IPS DF 19.7 (cell line): Measurements from ENCODE around the gene SMIM12.

Source experiments
- DNase-seq: peaks from one replicate; pipeline ENCODE4 v3.0.0-alpha.2; 2013; ENCODE audit warnings: low read depth, low spot score

SMIM12 gene

DNA sequence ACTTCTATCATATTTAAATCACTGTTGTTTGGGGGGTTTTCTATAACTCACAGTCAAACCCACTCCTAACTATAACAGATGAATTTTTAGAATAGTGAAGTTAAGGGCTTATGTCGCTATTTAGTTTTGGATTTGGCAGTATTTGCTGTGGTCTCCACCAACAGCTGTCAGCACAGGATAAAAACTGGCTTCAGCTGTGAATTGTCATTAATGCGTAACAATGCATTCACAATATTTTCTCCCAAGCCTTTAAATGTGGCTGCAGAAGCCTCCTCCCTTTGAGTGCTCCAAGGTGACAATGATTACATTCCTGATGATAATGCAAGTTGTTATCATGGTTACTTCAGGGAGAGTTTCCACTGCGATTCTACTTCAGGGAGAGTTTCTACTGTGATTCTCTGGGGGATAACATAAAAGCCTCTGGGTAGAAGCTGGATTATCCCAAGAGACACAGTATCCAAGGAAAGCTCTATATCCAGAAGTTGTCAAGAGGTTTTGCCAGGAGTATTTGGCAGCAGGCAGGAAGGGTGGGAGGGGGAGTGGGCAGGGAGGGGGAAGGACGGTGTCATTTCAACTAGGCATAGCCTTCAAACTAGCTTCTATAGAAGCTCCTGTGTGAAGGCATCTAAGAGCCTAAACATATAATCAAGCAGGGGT is 14.9 kb upstream of the SMIM12 start:
- no peak for DNase-seq

DNA sequence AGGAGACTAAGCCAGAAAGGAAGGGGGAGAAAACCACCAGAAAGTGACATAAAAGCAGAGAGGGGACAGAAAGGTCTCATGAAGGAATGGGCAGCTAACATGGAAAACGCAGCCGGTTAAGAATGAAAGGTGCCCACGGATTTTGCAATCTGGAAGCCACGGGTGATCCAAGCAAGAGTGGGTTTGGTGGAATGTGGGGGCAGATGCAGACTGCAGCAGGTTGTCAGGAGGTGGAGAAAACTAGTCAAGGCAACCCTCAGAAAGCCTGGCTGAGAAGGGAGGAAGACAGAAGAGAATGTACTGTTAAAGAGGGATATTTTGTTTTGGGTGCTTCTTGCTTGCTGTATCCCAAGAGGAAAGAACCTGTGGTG is 12.6 kb upstream of the SMIM12 start:
- no peak for DNase-seq

DNA sequence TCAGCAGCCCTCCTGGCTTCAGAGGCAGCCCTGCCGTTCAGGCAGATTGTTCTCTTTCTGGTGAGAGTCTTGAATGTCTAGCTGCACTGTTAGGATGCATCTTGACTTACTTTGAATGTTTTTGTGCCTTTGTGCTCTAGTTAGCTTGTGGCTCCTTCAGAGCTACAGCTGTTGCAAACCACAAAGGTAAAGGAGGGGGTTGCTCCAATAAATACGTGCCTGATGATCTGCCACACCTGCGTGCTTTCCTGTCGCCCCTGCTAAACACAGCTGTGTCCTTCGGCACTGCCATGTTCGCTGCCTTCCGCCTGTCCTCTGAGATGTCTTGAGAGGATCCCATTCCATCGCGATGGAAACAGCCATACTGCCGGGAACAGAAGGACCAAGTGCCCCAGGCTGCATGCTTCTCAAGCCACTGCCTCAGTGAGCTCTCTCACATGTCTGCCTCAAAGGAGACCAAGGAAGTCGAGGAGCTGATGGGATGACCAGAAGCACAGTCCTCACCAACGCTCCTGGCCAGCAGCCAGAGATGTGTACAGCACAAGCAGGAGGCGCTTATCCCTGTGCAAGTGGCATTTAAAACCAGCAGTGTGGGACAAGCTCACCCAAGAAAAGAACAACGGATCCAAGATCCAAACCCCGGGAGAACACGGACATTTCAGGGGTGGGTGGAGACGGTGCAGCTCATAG is 12.0 kb upstream of the SMIM12 start:
- DNase-seq, result no peak

DNA sequence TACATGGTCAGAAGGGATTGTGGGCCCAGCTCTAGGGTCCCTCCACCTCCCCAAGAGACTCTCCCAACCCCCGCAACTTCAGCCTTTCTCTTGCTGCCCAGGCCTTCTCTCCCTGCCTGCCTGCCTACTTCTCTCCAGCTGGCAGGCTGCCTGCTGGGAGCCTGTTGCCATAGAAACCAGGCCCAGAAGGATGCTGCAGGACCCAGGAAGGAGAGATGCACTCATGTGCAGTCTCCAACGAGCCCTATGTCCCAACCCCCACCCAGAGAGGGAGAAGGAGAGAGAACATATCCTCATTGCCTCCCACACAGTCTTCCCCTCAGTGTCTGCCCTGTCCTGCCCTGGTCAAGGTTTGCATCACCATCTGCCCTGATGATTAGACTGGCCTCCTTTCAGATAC is 10.8 kb upstream of the SMIM12 start:
- DNase-seq, result no peak

DNA sequence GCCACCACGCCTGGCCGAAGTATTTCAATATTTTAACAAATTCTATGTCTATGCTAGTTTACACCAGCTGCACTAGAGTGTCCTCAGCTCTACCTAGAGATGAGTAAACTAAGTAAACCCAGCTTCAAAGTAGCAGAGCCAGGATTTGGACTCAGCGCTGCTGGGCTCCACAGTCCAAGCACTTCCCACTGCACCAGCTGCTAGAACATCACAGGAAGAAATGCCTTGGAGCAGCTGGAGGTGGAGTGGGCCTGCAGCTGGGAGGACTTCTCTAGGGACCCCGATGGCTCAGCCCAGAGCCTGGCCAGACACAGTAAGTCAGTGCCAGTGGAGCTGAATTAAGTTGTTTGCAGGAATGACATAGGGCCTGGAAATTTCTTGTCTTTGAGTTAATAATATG is 10.2 kb upstream of the SMIM12 start:
- DNase-seq, result no peak

DNA sequence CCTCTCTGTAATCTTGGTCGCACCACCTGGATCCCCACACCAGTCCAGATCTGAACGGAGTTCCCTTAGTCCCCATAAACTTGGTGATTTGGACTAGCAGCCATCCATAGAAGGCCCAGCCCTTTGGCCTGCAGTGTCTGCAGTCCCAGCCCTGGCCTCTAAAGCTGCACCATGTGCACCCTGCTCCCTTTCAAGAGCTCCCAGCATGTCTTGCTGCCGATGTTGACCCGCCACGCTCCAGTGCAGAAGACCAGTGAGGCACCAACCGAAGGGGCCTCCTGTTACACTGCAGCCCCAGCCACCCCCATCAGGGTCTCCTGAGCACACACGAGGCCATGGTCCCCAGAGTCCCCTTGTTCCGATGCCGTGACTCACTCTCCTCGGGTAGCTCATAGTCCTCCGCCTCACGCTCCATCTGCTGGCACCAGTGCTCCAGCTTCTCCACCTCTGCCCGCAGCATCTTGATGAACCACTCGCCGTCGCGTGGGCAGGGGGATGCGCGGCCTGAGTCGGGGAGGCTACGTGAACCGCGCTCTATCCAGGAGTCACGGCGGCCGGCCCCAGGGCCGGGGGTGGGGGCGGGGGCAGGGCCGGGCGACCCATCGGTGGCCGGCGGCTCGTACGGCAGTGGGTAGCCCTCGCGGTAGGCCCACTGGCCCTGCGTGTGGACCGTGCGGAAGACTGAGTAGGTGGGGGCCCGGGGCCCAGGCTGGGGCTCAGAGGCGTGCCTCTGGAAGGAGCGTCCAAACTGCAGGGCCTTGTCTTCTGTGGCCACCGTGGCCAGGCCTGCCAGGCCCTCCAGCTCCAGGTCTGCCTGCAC is 8.9 kb upstream of the SMIM12 start:
- no peak for DNase-seq

DNA sequence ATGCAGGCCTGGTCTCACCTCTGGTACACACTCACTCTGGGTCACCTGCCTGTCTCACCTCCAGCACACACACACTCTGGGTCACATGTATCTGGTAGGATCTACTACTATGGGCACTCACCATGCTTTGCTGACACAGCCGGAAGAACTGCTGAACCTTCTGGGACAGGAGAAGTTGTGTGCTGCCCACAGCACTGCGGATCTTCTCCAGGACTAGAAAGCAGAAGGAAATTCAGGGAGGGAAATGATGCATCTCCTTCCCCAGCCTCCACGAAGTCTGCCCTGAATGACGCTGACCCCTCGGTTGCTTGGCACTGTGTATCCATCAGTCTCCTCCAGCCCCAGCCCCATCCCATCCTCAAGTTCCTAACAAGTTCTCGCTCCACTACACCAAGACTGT is 7.9 kb upstream of the SMIM12 start:
- DNase-seq, result no peak

DNA sequence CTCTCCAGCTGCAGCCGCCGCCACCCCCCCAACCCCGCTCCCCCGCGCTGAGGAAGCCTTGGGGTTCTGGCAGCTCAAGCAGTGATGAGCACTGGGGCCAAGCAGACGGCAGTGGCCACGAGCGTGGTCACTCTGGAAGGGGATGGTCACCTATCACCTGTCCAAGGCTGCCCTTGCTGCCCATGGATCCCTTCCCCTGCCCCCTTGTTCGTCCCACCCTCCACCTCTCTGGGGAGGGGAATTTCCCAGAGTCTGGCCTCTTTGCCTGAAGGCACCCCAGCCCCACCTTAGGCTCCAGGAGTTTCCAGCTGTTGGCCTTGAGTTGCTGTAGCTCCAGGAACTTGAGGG is 7.2 kb upstream of the SMIM12 start:
- no peak for DNase-seq

DNA sequence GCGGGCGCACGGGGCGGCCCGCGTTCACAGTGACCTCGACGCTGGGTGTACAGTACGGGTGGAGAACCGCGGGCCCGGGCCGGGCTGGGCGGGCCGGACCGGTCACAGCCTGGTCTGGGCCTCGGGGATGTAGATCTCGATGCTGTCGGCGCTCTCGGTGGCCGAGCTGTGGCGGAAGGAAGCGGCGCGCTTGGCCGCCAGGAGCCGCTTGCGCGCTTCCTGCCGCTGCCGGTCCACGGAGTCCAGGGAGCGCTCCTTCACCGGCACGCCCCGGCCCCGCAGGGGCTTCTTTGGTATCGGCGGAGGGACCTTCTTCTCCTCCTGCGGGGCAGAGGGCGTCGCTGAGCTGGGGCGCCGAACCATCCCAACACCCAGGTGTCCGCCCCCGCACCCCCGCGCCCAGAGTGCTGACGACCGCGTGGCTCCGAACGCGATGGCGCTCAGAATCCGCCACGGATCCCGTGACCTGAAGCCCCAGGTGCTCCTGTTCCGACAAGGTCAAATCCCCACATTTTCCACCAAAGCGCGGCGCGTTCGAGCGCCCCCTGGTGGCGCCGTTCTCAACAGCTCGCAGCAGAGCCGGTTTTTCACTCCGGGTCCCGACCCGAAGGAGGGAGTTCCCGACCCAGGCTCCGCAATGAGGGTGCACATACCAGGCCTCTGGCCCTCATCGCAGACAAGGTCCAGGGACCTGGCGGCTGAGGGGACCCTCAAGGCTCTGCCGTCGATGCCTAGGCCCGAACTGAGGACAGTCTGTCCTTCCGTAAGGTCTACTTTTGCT is 6.6 kb upstream of the SMIM12 start:
- DNase-seq, result no peak

DNA sequence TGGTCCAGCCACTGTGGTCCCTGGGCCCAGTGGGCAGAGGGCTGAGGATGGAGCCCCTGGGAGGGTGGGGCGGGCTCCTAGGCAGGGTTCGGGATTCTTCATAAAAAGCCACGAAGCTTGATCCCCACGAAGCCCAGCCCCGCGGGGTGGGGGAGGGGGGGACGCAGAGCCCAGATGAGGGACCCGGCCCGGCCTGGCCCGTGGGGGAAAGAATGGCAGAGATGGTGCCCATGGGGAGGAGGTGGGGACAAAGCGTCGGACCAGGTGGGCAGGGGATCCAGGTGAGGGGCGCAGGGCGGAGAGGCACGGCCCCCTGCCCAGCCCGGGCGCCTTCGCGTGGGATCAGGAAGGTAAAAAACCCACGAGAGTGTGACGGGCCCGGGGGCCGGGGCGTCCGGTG is 6.0 kb upstream of the SMIM12 start:
- no peak for DNase-seq

DNA sequence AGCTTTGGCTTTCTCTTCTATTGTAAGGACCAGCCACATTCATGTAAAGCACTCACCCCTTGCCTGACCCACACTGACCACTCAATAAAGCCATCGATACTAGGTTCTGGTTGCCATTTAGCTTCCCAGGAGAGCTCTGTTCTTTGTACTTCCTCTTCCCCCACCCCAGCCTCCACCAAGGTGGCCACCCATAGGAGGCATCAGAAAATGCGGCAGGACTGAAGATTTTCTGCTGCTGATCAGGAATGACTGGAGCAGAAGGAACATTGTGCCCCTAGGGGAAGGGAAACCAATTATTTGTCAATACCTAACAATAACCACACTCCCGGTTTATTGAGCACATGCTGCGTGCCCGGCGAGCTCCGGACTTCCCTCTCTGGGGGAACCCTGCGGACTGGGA is 5.2 kb upstream of the SMIM12 start:
- no peak for DNase-seq

DNA sequence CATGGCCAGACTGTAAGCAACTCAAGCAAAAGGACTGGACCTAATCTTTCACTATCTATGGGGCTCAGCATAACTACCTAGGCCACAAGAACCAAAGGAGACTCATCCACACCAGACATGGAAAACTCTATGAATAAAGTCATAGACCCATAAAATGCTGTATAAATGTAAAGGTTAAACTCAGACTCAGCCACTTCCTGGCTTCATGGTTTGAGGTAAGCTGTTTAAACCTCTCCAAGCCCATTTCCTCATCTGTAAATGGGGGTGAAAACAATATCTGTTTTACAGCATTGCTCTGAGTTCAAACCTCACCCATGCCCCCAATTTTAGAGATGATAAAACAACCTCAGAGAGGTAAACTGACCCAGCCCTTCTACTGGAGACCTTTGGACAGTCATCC is 4.0 kb upstream of the SMIM12 start:
- no peak for DNase-seq

DNA sequence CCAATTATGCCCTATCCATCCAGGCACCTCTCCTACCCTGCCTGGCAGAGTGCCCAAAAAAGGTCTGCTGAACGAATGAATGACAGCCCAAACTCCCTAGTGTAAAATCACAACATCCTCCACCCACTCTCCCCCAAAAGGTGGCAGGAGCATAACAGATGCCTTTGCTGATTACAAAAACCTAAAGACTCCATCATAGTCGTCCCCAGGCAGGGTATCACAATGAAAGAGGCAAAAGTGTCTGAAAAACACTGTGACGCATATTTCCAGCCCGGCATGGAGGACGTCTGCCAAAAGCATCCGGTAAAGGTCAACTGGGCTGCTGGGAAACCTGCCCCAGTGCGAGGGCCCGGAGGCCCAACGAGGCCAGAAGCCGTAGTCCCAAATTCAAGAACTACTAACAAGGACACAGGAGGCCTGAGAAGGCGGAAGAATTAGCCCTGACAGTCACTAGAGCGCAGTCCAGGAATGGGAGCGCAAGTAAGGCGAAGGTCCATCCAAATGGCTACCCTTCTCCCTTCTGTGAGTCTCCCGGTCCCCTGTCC is 576 bp downstream of the SMIM12 start:
- DNase-seq, result no peak

DNA sequence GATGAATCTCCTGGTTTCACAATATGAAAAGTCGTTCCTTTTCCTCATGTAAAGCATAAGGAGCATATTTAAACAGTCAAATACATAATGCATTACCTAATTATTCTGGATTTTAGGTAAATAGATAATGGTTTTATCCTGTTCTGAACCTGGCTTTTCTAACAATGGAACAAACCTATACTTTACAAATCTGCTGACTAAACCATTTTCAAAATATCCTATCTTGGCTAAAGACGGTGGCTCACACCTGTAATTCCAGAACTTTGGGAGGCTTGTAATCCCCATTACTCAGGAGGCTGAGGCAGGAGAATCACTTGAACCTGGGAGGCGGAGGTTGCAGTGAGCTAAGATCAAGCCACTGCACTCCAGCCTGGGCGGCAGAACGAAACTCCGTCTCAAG is 2.9 kb downstream of the SMIM12 start:
- DNase-seq, result no peak

DNA sequence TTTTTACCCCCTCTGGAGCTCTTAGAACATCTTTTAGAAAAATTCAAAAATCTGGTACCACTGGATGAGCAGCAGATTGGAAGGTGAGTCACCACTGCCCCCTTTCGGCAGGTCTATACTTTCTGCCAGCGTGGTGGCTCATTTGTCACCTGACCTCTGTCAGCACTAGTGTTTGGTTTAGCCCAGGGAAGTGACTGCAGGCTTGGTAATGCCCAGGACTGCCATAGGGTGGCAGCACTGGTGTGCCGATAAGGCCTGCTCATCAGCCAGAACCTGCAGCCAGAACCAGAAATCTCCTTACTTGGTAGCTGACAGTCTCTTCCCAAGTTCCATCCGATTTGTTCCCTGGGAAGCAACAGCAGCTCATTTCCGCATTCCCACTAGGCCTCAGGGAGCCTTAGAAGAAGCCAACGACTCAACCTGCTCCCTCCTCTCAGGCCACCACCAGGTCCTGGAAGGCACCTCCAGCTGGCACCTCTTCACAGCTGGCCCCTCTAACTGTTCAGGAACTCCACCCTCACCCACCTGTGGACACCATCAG is 6.8 kb downstream of the SMIM12 start:
- peak; percentile 96 for DNase-seq

DNA sequence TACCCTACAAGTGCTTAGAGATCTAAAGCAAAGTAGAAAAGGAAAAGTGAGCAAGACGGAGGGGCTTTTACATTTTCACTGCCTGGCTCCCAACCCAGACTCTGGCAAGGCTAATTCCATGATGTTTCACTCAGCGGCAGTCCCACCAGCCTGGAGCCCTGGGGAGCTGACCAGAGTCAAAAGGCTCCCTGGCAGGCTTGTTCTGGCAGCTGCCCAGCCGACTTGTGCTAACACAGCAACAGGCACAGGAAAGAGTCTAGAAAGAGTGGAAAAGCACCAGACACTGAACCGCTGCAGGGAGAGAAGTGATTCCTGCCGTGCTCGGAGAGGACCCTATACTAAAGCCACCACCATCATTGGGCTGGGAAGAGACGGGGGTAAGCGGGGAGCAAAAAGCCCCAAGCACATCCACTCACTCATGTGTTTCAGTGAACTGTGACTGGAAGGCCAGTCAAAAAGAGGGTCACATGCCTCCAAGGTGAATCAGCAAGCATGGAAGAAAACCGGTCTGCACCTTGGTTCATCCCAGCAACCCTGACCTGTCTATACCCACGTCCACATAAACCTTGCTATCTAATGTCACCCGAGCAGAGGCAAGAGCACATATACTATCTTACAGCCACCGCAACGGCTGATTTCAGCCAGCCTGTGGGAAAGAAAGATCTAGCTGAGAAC is 8.0 kb downstream of the SMIM12 start:
- no peak for DNase-seq

DNA sequence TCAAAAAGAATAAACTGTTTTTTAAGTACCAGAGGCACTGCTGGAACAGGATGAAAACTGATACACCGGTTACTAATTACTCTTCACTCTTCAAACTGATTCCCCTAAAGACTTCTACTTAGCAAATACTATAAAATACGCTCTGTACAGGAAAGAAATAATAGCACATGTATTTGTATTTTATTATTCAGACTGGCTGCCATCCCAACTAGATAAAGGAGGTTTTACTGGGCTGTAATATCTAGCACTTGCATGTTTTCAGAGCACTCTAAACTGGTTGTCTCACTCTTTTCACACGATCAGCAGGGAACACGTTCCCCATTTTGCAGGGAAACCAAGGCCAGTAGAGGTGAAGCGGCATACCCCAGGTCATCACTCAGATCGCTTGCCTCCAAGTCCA is 9.2 kb downstream of the SMIM12 start:
- no peak for DNase-seq

DNA sequence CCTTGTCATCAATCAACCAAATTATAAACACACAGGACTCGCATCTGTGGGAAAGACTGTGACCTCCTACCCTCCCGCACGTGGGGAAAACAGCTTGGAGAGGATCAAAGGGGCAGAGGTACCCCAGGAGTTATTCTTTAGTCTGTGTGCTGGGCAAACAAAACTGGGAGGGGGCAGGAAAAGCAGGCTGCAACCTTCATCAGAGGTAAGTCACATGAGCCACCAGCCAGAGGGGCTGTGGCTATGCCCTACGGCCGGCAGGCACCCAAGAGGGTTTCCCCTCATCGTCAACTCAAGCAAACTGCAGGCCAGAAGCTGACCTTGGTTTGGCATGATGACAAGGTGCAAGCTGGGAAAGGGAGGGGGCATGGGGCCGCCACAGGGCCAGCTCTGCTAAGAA is 12.5 kb downstream of the SMIM12 start:
- DNase-seq, result no peak

DNA sequence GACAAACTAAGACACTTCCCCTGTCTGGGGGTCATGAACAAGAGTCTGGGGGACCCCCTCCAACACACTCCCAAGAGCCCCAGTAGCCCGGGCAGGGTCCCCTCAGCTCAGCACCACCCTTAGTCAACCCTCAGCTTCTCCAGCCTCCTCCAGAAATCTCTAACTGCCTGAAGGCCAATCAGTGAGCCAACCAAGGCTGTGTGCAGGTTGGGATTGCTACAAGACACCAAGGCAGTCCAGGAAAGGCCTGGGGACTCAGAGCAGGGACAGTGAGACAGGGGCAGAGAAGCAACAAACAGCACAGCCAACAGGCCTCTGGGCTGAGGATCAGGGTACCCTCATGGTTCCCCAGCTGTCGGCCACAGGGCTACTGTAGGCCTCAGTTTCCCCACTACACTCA is 13.3 kb downstream of the SMIM12 start:
- DNase-seq, result no peak

DNA sequence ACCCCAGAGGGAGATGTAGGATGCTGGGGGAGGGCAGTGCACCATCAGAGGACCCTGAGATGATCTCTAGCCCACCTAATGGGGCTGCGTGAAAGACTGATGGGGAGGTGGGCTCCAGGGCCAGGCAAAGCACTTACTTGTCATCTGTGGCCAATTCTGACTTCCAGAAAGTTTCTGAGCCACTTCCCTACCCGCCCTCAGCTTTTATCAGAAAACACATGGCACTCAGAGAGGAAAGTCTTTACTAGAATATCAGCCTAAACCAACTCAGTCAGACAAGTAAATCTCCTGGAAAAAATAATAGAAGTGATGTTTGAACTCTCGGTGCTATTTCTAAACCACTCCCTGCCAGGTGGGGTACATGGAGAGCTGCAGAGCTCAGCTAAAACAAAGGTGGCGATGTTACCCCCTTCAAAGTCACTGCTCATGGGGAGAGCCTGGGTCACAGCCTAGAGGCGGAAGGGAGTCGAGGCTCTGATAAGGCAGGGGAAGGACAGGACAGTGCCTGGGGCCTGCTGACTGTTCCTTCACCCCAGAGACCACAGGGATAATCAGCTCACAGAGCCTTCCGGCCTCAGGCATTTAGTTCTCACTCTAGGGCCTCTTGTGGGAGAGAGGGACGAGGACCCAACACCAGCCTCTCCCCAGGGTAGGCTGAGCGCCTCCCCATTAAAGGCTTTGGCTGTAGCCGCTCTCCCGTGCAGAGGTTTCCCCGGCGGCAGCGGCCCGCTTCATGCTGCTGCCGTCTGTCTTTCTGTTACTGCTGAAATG is 14.2 kb downstream of the SMIM12 start:
- no peak for DNase-seq
